NCI-H2107 (cell line): ENCODE data around the gene WDR37.

Experiments
- DNase-seq: peaks from one replicate; lab custom pipeline; 2025; lab: John Stamatoyannopoulos, UW

Gene WDR37

DNA sequence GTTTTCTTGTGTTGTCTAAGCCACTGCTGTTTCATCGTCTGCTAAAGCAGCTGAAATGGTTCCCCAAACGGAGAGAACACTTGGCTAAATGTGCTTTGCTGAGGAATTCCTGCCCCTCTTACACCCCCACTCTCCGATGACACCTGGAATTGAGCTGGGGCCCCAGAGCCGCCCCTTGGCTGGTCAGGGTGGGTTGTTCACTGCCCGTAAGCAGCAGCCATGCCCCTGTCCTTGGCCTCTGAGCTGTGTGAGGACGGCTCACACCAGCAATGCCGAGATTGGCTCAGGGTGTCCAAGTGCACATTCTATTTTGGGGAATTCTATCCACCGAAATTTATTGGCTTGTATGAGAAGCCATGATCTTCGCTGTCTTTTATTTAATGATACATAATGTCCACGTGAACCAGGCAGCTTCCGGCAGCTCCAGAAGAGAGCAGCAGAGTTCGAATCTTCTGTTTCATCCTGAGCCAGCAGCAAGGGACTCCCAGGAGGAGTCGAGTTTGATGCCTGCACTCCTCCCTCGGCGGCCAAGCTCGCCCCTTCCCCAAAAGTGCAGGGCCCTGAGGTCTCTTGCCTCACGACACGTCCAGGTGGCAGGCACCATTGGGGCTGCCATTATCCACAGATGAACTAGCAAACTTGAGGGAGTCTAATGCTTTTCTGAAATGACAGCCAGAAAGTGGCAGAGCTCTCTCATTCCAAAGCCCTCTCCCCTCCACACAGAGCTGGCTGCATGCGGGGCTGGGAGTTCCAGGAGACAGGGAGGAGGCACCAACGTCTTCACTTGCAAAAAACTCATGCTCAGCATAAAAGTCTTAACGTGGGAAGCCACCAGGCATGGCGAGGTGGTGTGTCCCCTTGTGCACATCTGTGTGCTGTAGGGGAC is 114.0 kb downstream of the WDR37 start:
- no peak for DNase-seq

DNA sequence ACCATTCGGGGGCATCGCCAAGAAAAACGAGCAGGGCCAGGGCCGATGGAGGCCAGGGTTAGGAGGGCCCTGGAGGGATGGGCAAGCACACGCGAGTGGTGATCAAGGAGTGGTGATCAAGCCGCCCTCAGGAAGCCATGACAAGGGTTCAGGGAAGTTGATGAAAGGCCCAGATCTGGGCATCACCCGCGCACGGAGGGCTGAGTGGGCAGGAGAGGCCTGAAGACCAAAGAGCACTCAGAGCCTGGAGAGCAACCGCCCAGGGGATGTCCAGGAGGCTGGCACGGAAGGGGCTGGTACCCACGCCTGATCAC is 114.6 kb downstream of the WDR37 start:
- no peak for DNase-seq

DNA sequence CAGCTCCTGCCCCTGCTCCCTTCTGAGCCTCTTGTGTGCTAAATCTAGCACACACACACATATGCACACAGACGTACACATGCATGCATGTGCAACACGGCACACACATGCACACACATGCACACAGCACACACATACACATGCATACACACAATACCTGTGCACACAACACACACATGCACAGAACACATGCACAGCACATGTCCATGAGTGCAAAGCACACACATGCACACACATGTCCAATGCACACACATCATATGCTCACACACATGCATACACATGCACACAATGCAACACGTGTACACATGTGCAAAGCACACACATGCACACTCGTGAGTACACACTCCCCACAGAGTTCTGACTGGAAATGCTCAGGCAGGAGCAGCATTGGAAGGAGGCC is 115.0 kb downstream of the WDR37 start:
- DNase-seq = no peak

DNA sequence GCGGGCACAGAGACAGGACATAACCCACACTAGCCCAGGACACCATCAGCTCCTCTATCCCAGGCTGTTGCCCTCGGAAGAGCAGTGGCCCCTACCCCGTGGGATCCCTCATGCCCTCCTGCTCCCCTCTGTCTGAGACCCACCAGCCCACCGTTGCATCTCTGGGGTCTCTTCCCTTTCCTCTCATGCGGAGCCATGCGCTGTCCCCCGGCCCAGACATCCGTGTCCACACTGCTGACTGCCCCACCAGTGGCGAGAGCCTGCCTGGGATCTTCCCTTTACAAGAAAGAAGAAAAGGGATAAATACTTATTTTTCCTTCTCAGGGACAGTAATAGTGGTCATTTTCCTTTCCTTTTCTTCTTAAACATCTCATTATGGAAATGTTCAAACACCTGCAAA is 115.4 kb downstream of the WDR37 start:
- no peak for DNase-seq

DNA sequence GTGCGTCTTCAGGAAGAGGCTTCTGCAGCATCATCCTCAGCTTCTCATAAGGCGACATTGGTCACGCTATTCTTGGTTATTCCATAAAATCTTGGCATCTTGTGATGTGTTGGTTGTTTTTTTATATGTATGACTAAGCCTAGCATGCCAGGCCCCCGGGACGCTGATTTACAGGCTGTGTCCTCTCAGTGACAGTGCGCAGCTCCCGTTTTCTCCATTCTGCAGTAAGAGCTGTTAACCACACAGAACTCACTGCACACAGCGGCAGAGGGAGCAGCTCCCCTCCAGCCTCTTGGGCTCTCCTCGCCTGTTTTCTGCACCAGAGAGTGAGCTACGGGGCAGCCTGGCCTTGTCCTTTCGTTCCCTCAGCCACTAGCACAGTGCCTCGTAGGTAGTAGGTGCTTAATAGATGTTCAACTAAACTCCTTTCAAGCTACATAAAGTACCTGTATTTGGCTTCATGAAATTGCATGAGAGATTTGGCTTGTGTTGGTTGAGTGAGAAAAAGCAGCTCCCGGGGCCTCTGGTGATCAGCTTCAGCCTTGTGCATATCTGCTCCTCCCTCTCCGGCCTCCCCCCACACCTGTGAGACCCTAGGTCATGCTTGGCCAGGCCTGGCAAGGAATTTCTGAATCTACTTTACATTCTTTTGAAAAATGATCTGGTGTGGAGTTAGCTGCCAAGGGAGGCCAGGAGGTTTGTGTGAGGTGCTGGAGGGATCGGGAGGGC is 116.2 kb downstream of the WDR37 start:
- no peak for DNase-seq

DNA sequence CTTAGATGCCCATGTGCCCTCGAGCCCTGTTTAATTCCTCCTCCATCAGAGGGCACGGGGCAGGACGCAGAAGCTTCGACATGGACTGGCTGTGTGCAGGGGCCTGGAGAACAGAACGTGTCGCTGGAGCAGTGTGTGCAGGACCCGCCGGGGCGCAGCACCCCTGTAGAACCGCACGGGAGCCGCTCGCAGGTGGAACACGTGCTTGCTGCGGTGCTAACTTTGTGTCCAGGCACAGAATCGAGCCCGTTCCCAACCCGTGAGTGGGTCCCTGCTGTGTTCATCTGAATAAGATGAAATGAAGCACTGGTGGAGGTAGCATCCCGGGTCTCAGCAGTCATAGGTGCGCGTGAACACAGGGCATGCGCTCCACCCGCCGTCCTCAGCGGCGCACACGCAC is 116.9 kb downstream of the WDR37 start:
- DNase-seq = no peak

DNA sequence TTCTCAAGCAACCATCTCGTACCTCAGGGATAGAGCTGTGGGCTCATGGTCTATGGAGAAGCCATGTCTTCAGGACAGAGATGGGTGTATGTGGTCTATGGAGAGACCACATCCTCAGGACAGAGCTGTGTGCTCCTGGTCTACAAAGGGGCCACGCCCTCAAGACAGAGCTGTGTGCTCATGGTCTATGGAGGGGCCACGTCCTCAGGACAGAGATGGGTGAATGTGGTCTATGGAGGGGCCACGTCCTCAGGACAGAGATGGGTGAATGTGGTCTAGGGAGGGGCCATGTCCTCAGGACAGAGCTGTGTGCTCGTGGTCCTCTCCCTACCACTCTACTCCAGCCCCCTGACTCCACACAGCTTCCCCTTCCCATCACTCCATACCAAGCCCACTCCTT is 117.8 kb downstream of the WDR37 start:
- no peak for DNase-seq

DNA sequence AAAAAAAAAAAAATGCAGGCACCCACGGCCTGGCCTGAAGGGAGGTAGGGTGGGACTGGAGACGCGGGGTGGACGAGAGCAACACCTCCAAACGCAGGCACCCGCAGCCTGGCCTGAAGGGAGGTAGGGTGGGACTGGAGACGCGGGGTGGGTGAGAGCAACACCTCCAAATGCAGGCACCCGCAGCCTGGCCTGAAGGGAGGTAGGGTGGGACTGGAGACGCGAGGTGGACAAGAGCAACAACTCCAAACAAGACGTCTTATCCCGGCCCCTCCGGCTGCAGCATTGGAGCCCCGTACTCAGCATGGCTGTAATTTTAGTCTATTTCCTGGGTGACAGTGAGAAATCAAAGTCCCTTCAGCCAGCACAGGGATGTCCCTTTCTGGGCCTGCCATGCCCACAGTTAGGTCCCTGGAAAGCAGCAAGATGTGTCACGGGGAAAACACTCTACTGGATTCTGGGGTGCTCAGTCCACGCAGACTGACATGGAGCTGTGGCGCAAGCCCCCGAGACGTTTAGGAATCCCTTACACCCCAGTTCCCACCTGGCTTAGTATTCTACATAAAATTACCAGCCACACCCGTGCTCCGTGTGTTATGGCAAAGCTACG is 119.9 kb downstream of the WDR37 start:
- no peak for DNase-seq

DNA sequence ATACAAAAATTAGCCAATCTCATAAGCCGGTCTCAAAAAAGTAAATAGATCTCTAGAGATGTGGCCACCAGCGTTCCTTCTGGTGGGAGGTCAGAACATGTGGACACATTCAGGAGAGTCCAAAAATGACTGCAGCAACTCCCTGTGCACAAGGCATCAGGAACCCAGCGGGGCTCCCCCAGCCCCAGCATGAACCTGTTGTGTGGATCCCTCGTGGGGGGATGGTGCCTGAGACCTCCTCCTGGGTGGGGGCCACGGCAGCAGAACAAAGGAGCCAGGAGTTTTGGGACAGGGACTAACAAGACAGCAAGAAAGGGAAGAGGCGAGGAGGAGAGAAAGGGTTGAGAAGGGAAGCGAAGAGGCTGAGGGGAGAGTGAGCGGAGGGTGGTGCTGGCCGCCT is 121.8 kb downstream of the WDR37 start:
- DNase-seq = no peak

DNA sequence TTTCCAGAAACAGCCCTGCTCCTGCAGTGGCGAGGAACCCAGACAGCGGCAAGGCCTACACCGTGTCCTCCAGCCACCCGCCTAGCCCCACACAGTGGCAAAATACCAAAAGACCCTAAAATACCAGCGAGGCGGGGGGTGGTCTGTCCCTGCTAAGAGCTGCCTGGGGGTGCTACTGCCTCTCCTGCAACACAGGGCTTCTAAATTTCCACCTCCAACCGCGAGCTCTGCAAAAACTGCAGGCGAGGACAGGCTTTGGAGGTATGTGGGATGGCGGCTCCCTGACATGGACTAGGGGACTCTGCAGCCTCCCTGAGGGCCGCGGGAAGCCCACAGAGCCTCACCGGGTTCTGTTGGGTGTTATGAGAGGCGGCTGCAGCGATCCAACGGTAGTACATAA is 122.3 kb downstream of the WDR37 start:
- DNase-seq = no peak

DNA sequence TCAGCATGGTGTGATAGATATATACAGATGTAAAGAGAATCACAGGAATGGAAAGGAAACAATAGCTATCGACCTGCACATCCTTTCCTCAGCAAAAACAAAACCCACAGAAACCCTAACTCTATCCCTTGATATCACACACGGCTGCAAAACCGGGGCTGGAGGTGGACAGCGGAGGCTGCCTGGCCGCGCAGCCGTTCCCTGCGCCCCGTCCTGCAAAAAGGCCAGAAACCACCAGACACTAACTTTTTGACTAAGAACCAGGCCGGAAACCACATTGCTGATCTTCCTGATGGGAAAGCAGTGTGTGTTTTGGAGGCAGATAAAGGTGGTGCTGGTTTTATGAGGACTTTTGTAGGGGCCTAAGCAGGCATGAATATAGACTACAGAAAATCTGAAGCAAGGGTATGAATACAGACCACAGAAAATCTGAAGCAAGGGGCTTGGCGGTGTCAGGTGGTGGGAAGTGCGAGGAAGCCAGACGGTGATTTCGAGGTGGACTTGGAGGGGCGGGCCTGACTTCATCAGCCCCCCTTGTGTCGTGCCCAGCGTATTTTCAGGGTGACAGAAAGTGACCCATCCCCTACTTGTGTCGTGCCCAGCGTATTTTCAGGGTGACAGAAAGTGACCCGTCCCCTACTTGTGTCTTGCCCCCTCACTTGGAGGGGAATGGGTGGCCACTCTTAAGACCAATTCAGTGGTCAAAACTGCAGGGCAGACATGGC is 123.3 kb downstream of the WDR37 start:
- DNase-seq = no peak

DNA sequence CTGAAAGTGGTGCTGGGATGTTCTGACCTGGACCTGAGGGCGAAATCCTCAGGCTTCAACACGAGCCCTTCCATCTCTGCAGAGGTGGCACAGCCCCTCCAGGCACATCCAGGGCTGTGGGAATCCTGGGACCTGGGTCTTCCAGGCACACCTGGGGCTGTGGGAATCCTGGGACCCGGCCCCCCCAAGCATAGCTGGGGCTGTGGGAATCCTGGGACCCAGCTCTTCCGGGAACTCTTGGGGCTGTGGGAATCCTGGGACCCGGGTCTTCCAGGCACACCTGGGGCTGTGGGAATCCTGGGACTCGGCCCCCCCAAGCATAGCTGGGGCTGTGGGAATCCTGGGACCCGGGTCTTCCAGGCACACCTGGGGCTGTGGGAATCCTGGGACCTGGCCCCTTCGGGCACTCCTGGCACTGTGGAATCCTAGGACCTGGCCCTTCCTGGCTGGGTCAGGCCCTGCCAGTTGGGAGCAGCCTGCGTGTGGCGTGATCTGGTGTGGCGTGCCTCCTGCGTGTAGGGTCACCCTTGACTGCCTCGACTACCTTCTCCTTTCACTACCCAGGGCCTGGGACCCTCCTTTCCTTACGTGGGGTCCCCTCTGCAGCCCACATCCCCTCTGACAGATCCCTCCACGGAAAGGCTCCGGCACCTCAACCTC is 124.0 kb downstream of the WDR37 start:
- DNase-seq = no peak

DNA sequence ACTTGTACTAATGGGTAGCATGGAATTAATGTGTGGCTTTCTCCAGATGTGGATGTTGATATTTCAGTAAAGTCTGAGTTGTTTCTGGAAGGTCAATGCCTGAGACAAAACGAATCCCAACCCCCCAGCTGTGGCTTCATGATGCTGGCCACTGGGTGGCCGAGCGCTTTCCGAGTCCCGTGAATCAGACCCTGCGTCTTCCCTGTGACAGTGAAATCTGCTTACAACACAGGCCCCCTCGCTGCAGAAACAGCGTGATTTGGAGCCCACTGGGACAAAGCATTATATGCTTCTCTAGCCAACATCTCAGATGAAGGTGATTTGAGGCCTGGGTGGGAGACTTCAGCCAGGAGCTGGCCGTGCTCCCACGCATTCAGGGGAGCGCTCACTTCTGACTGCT is 124.7 kb downstream of the WDR37 start:
- DNase-seq = no peak
